GM12878 (cell line): ENCODE measurements around the gene AGFG1. TPM values are rescaled to one million over a fixed set of nuclear protein-coding genes. Genes with fewer than 3 reads are reported as not detected.

ENCODE experiments used
- BHLHE40 ChIP-seq, 2 experiments: fragments of 450-650 bp in 1 of 2; IDR thresholded peaks; 2 replicates each; pipeline ENCODE4 v1.6.1; 2011 to 2017; ENCODE audit warnings: low read depth in 2 of 2, borderline replicate concordance in 1 of 2, improper control_type of control experiment in 1 of 2, low read length in 1 of 2, mild to moderate bottlenecking in 1 of 2
- EZH2 ChIP-seq: IDR thresholded peaks from 2 replicates; pipeline ENCODE4 v1.6.1; 2012; ENCODE audit warnings: low read depth, mild to moderate bottlenecking, control low read depth, inconsistent platforms, low read length, borderline replicate concordance; ENCODE audit not compliant: control insufficient read depth
- HCFC1 ChIP-seq: fragments of 150-350 bp; IDR thresholded peaks from 2 replicates; pipeline ENCODE4 v1.6.1; 2014; ENCODE audit warnings: low read length
- HDAC6 ChIP-seq: fragments of 200-600 bp; sonication (generic); IDR thresholded peaks from one replicate; pipeline ENCODE4 v1.8.0; 2017; ENCODE audit warnings: antibody characterized with exemption; ENCODE audit not compliant: unreplicated experiment
- MEF2A ChIP-seq: IDR thresholded peaks from 2 replicates; pipeline ENCODE4 v1.6.1; 2011; ENCODE audit warnings: low read depth, mild to moderate bottlenecking, low read length, moderate library complexity; ENCODE audit not compliant: insufficient read depth
- NR2F1 ChIP-seq: fragments of 450-650 bp; conservative IDR thresholded peaks from 2 replicates; pipeline ENCODE4 v1.6.1; 2017; ENCODE audit warnings: mild to moderate bottlenecking
- RBBP5 ChIP-seq: fragments of 200-600 bp; sonication (generic); conservative IDR thresholded peaks from 2 replicates; pipeline ENCODE4 v1.6.1; 2016
- polyA plus RNA-seq, 11 experiments: library from polyadenylated mRNA; depleted of rRNA in 4 of 11; unstranded in 6 of 11; stranded (reverse) in 5 of 11; fragments of >200 nt; fragmentation: Nextera tagmentation in 4 of 11; fragmentation: Illumina TruSeq in 1 of 11; extraction: Ambion mirVana in 4 of 11; extraction: Trizol in 1 of 11; gene quantifications; 1 replicate in 1 of 11; 2 replicates in 10 of 11; pipeline versions ENCODE4 v1.2.1 to v1.2.3, GENCODE V29; 2011 to 2016; ENCODE audit warnings: inconsistent platforms in 2 of 11, missing spikeins in 2 of 11, low read depth in 1 of 11
- total RNA-seq, 4 experiments: library from RNA; depleted of rRNA in 3 of 4; stranded (reverse); fragments of >200 nt in 3 of 4; fragmentation: Illumina TruSeq in 1 of 4; extraction: Trizol in 1 of 4; gene quantifications; 2 replicates each; pipeline versions ENCODE4 v1.2.1 to v1.2.3, GENCODE V29; 2013 to 2021
- TF ChIP-seq, protein P1 (sequence below): fragments of 150-350 bp; IDR thresholded peaks from 2 replicates; pipeline ENCODE4 v1.6.1; 2016; ENCODE audit warnings: low read depth, low read length
- TF ChIP-seq, protein P2 (sequence below): fragments of 450-650 bp; IDR thresholded peaks from 2 replicates; pipeline ENCODE4 v1.6.1; 2018; ENCODE audit warnings: borderline replicate concordance, mild to moderate bottlenecking; ENCODE audit not compliant: partially characterized antibody
- TF ChIP-seq, protein P3 (sequence below): fragments of 450-650 bp; IDR thresholded peaks from 2 replicates; pipeline ENCODE4 v1.6.1; 2014; ENCODE audit warnings: mild to moderate bottlenecking
- TF ChIP-seq, protein P4 (sequence below): fragments of 450-650 bp; IDR thresholded peaks from 2 replicates; pipeline ENCODE4 v1.6.1; 2017; ENCODE audit warnings: antibody characterized with exemption, mild to moderate bottlenecking, moderate library complexity

AGFG1 gene
- total and polyA plus RNA-seq, 10 of the 15 experiments (the other 5 are each of a cell fraction or from before 2014, with no cell fraction given): 7.3 to 243 (median 81.7) TPM

DNA sequence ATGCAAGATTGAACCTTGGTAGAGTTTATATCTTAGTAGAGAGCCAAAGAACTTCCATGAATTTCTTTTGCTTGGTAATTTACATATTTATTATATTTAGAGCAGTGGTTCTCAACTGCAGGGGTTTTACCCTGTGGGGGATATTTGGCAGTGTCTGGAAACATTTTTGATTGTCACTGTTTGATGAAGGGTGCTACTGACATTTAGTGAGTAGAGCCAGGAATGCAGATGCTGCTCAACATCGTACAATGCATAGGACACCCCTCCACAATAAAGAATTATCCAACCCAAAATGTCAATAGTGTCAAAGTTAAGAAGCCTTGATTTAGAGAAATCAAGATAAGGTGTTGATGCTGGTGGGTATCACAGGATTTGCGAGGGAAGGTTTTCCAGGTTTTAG, 14.7 kb downstream of the AGFG1 start (continued):
- TF ChIP-seq, protein P1, sequence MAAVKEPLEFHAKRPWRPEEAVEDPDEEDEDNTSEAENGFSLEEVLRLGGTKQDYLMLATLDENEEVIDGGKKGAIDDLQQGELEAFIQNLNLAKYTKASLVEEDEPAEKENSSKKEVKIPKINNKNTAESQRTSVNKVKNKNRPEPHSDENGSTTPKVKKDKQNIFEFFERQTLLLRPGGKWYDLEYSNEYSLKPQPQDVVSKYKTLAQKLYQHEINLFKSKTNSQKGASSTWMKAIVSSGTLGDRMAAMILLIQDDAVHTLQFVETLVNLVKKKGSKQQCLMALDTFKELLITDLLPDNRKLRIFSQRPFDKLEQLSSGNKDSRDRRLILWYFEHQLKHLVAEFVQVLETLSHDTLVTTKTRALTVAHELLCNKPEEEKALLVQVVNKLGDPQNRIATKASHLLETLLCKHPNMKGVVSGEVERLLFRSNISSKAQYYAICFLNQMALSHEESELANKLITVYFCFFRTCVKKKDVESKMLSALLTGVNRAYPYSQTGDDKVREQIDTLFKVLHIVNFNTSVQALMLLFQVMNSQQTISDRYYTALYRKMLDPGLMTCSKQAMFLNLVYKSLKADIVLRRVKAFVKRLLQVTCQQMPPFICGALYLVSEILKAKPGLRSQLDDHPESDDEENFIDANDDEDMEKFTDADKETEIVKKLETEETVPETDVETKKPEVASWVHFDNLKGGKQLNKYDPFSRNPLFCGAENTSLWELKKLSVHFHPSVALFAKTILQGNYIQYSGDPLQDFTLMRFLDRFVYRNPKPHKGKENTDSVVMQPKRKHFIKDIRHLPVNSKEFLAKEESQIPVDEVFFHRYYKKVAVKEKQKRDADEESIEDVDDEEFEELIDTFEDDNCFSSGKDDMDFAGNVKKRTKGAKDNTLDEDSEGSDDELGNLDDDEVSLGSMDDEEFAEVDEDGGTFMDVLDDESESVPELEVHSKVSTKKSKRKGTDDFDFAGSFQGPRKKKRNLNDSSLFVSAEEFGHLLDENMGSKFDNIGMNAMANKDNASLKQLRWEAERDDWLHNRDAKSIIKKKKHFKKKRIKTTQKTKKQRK: no peak
- TF ChIP-seq, protein P2, sequence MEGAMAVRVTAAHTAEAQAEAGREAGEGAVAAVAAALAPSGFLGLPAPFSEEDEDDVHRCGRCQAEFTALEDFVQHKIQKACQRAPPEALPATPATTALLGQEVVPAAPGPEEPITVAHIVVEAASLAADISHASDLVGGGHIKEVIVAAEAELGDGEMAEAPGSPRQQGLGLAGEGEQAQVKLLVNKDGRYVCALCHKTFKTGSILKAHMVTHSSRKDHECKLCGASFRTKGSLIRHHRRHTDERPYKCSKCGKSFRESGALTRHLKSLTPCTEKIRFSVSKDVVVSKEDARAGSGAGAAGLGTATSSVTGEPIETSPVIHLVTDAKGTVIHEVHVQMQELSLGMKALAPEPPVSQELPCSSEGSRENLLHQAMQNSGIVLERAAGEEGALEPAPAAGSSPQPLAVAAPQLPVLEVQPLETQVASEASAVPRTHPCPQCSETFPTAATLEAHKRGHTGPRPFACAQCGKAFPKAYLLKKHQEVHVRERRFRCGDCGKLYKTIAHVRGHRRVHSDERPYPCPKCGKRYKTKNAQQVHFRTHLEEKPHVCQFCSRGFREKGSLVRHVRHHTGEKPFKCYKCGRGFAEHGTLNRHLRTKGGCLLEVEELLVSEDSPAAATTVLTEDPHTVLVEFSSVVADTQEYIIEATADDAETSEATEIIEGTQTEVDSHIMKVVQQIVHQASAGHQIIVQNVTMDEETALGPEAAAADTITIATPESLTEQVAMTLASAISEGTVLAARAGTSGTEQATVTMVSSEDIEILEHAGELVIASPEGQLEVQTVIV: no peak
- TF ChIP-seq HCFC1: no peak
- TF ChIP-seq, protein P3, sequence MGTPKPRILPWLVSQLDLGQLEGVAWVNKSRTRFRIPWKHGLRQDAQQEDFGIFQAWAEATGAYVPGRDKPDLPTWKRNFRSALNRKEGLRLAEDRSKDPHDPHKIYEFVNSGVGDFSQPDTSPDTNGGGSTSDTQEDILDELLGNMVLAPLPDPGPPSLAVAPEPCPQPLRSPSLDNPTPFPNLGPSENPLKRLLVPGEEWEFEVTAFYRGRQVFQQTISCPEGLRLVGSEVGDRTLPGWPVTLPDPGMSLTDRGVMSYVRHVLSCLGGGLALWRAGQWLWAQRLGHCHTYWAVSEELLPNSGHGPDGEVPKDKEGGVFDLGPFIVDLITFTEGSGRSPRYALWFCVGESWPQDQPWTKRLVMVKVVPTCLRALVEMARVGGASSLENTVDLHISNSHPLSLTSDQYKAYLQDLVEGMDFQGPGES: no peak
- TF ChIP-seq, protein P4, sequence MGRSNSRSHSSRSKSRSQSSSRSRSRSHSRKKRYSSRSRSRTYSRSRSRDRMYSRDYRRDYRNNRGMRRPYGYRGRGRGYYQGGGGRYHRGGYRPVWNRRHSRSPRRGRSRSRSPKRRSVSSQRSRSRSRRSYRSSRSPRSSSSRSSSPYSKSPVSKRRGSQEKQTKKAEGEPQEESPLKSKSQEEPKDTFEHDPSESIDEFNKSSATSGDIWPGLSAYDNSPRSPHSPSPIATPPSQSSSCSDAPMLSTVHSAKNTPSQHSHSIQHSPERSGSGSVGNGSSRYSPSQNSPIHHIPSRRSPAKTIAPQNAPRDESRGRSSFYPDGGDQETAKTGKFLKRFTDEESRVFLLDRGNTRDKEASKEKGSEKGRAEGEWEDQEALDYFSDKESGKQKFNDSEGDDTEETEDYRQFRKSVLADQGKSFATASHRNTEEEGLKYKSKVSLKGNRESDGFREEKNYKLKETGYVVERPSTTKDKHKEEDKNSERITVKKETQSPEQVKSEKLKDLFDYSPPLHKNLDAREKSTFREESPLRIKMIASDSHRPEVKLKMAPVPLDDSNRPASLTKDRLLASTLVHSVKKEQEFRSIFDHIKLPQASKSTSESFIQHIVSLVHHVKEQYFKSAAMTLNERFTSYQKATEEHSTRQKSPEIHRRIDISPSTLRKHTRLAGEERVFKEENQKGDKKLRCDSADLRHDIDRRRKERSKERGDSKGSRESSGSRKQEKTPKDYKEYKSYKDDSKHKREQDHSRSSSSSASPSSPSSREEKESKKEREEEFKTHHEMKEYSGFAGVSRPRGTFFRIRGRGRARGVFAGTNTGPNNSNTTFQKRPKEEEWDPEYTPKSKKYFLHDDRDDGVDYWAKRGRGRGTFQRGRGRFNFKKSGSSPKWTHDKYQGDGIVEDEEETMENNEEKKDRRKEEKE: no peak
- TF ChIP-seq MEF2A: no peak
- TF ChIP-seq HDAC6: no peak
- TF ChIP-seq NR2F1: no peak
- no peak for TF ChIP-seq RBBP5
- no peak for TF ChIP-seq BHLHE40 (IDR thresholded peaks at IDR 0.05; ENCODE audit: borderline replicate concordance in 1 of 2, low read depth in 2 of 2, low read length in 1 of 2)
- no peak for TF ChIP-seq EZH2
- TF ChIP-seq, all 136 proteins: peak for 0
